Measurements from ENCODE around the gene LMAN1.

LMAN1 gene

GRCh38 chr18:59324623-59324971 is 34.5 kb downstream of the LMAN1 start:
- Mint-ChIP-seq H3K27ac (no peak overlapping the region), H3K4me3 (no peak overlapping the region), H3K36me3 (ENCODE audit: low read depth) (peaks cover 47% of the 10 kb centered on the region), H3K27me3 (ENCODE audit: low read depth) (no peaks in the 10 kb centered on the region), H3K4me1 (no peaks in the 10 kb centered on the region), H3K9me3 (no peaks in the 10 kb centered on the region)
- TF ChIP-seq CTCF (IDR thresholded peaks at IDR 0.05; ENCODE audit: unreplicated experiment in 3 of 3): no peak

GRCh38 chr18:59323931-59324622 is 35.0 kb downstream of the LMAN1 start:
- Mint-ChIP-seq H3K4me1 (no peaks in the 10 kb centered on the region), H3K9me3 (no peaks in the 10 kb centered on the region), H3K27ac (no peak overlapping the region)

GRCh38 chr18:59318460-59319050 is 40.5 kb downstream of the LMAN1 start, which contains the start of gene CPLX4:
CPLX4 (minus strand) TSS chr18:59318649; CDS start chr18:59318462, 187 bp downstream.
- no peaks in the 10 kb centered on the region for H3K4me1 Mint-ChIP-seq
- no peaks in the 10 kb centered on the region for H3K9me3 Mint-ChIP-seq
- H3K36me3 Mint-ChIP-seq (ENCODE audit: low read depth): no peaks in the 10 kb centered on the region
- no peak within 1 kb of the TSS for H3K27ac Mint-ChIP-seq
- TF ChIP-seq CTCF (IDR thresholded peaks at IDR 0.05; ENCODE audit: unreplicated experiment in 3 of 3): no peak
- H3K27me3 Mint-ChIP-seq (ENCODE audit: low read depth): peaks cover 3% of the 10 kb centered on the region
- no peak within 1 kb of the TSS for H3K4me3 Mint-ChIP-seq

More at GRCh38 chr18:59323931-59324622, 35.0 kb downstream of the LMAN1 start:
- H3K27me3 Mint-ChIP-seq (ENCODE audit: low read depth): no peaks in the 10 kb centered on the region
- H3K36me3 Mint-ChIP-seq (ENCODE audit: low read depth): peaks cover 44% of the 10 kb centered on the region
- no peak for TF ChIP-seq CTCF (IDR thresholded peaks at IDR 0.05; ENCODE audit: unreplicated experiment in 3 of 3)
- no peak overlapping the region for H3K4me3 Mint-ChIP-seq

GRCh38 chr18:59311631-59312030 is 47.4 kb downstream of the LMAN1 start:
- H3K4me3 Mint-ChIP-seq: no peak overlapping the region
- TF ChIP-seq CTCF (IDR thresholded peaks at IDR 0.05; ENCODE audit: unreplicated experiment in 3 of 3): no peak
- H3K4me1 Mint-ChIP-seq: no peaks in the 10 kb centered on the region
- H3K27ac Mint-ChIP-seq: no peak overlapping the region
- H3K27me3 Mint-ChIP-seq (ENCODE audit: low read depth): peaks cover 55% of the 10 kb centered on the region
- H3K9me3 Mint-ChIP-seq: no peaks in the 10 kb centered on the region
- no peaks in the 10 kb centered on the region for H3K36me3 Mint-ChIP-seq (ENCODE audit: low read depth)

GRCh38 chr18:59308938-59309260 is 50.2 kb downstream of the LMAN1 start:
- Mint-ChIP-seq H3K4me3 (peak overlapping the region in 2 of 3 experiments; percentile 46 to 64), H3K36me3 (ENCODE audit: low read depth) (no peaks in the 10 kb centered on the region), H3K27me3 (ENCODE audit: low read depth) (peaks cover 69% of the 10 kb centered on the region), H3K27ac (no peak overlapping the region), H3K9me3 (no peaks in the 10 kb centered on the region), H3K4me1 (no peaks in the 10 kb centered on the region)
- TF ChIP-seq CTCF (IDR thresholded peaks at IDR 0.05; ENCODE audit: unreplicated experiment in 3 of 3): no peak

Data from nephron (organoid).